HepG2 (cell line): ENCODE results near the gene IST1. TPM values are rescaled to one million over a fixed set of nuclear protein-coding genes. Genes with fewer than 3 reads are reported as not detected.

Experiments used
- ATAC-seq: fragments of 200-7000 bp; cut with Tn5 transposase; 3 replicates; pipeline ENCODE4 v1.9.1; 2020; ENCODE audit warnings: mild to moderate bottlenecking, moderate library complexity
- BruUV-seq: library from RNA; stranded (reverse); fragments of 400-500 nt; replicated peaks from 2 replicates; lab custom pipeline; 2021; lab: Mats Ljungman, UMichigan
- CTCF ChIA-PET: fragments of 300-600 bp; formaldehyde crosslinking; extraction: SDS; loops from one replicate; lab custom pipeline; 2021; ENCODE audit warnings: low total read pairs, inconsistent platforms, low intra/inter-chr PET ratio; lab: Yijun Ruan, JAX
- POLR2A ChIA-PET: fragments of 350-600 bp; sonication (Branson Sonifier 250); formaldehyde crosslinking; loops from one replicate; lab custom pipeline; 2020; ENCODE audit warnings: antibody characterized with exemption, inconsistent platforms; lab: Yijun Ruan, JAX
- DNase-seq: peaks from one replicate; pipeline ENCODE4 v3.0.0-alpha.2; 2015; ENCODE audit warnings: low spot score
- FAIRE-seq: peaks from 3 replicates; lab custom pipeline; 2011; peaks lifted over from hg19 to GRCh38; lab: Jason Lieb, UNC
- H2AFZ ChIP-seq: one replicate; pipeline ENCODE4 v1.6.1; 2011; ENCODE audit warnings: low read length, inconsistent platforms
- H3K27ac ChIP-seq: fragments of 300-600 bp; 3 replicates; pipeline ENCODE4 v1.8.0; 2011; ENCODE audit warnings: mixed run types, mild to moderate bottlenecking, mixed read lengths, low read length, inconsistent platforms; ENCODE audit not compliant: insufficient read depth; ENCODE audit errors: extremely low read length
- H3K27me3 ChIP-seq, 2 experiments: fragments of 200-600 bp in 1 of 2; 2 replicates in 1 of 2; 3 replicates in 1 of 2; pipeline versions ENCODE4 v1.6.0 to v1.8.0; 2011; ENCODE audit warnings: low read length in 2 of 2, mild to moderate bottlenecking in 2 of 2, moderate library complexity in 2 of 2, inconsistent platforms in 1 of 2; ENCODE audit not compliant: insufficient read depth in 2 of 2, control insufficient read depth in 1 of 2
- H3K36me3 ChIP-seq, 2 experiments: fragments of 200-600 bp in 1 of 2; replicated peaks in 1 of 2; 2 replicates in 1 of 2; 3 replicates in 1 of 2; pipeline versions ENCODE4 v1.5.1 to v1.8.0; 2011; ENCODE audit warnings: low read length in 2 of 2, inconsistent platforms in 1 of 2; ENCODE audit not compliant: insufficient read depth in 2 of 2, control insufficient read depth in 1 of 2
- H3K4me1 ChIP-seq: 2 replicates; pipeline ENCODE4 v1.5.1; 2012; ENCODE audit warnings: low read length, inconsistent platforms; ENCODE audit not compliant: insufficient read depth
- H3K4me2 ChIP-seq: 2 replicates; pipeline ENCODE4 v1.6.0; 2011; ENCODE audit warnings: low read depth, low read length, inconsistent platforms
- H3K4me3 ChIP-seq, 3 experiments: fragments of 200-600 bp in 1 of 3; sonication (generic), shearing (Covaris generic) in 1 of 3; replicated peaks in 1 of 3; 2 replicates each; pipeline ENCODE4 v1.5.1; 2011 to 2016; ENCODE audit warnings: low read length in 3 of 3, inconsistent platforms in 2 of 3, low read depth in 2 of 3, mild to moderate bottlenecking in 2 of 3, control low read depth in 1 of 3, mixed read lengths in 1 of 3; ENCODE audit not compliant: insufficient read depth in 1 of 3
- H3K79me2 ChIP-seq: one replicate; pipeline ENCODE4 v1.6.1; 2011; ENCODE audit warnings: low read length, inconsistent platforms; ENCODE audit not compliant: insufficient read depth
- H3K9ac ChIP-seq: 2 replicates; pipeline ENCODE4 v1.6.0; 2011; ENCODE audit warnings: mild to moderate bottlenecking, low read depth, low read length, inconsistent platforms; ENCODE audit not compliant: insufficient read depth
- H3K9me3 ChIP-seq: 2 replicates; pipeline ENCODE4 v1.5.1; 2012; ENCODE audit warnings: mild to moderate bottlenecking, low read length
- H4K20me1 ChIP-seq: 2 replicates; pipeline ENCODE4 v1.6.0; 2011; ENCODE audit warnings: inconsistent platforms, mild to moderate bottlenecking, low read length, moderate library complexity; ENCODE audit not compliant: insufficient read depth
- ELF1 ChIP-seq: sonication (generic); formaldehyde crosslinking; IDR thresholded peaks from 2 replicates; pipeline ENCODE4 v1.4.0; 2020; ENCODE audit warnings: missing genetic modification reagents
- JARID2 ChIP-seq: sonication (generic); formaldehyde crosslinking; IDR thresholded peaks from 2 replicates; pipeline ENCODE4 v1.8.1; 2023; ENCODE audit warnings: missing genetic modification reagents, inconsistent platforms; ENCODE audit not compliant: insufficient replicate concordance
- NPAS2 ChIP-seq: sonication (generic); formaldehyde crosslinking; IDR thresholded peaks from 2 replicates; pipeline ENCODE4 v1.8.0; 2022; ENCODE audit warnings: mild to moderate bottlenecking, missing genetic modification reagents, borderline replicate concordance
- NR2F2 ChIP-seq: IDR thresholded peaks from 2 replicates; pipeline ENCODE4 v1.6.1; 2012; ENCODE audit warnings: low read depth, inconsistent platforms, borderline replicate concordance
- REL ChIP-seq: sonication (generic); formaldehyde crosslinking; conservative IDR thresholded peaks from 2 replicates; pipeline ENCODE4 v1.8.0; 2022; ENCODE audit warnings: mild to moderate bottlenecking, missing genetic modification reagents, moderate library complexity
- SIX1 ChIP-seq: sonication (generic); formaldehyde crosslinking; IDR thresholded peaks from 2 replicates; pipeline ENCODE4 v1.4.0; 2020; ENCODE audit warnings: missing genetic modification reagents, borderline replicate concordance
- ZNF256 ChIP-seq: sonication (generic); formaldehyde crosslinking; conservative IDR thresholded peaks from 2 replicates; pipeline ENCODE4 v1.4.0; 2020; ENCODE audit warnings: missing genetic modification reagents
- ZNF446 ChIP-seq: sonication (generic); formaldehyde crosslinking; IDR thresholded peaks from 2 replicates; pipeline ENCODE4 v1.5.0; 2020; ENCODE audit warnings: mild to moderate bottlenecking, missing genetic modification reagents
- ZNF547 ChIP-seq: sonication (generic); formaldehyde crosslinking; IDR thresholded peaks from 2 replicates; pipeline ENCODE4 v1.5.1; 2020; ENCODE audit warnings: mild to moderate bottlenecking, missing genetic modification reagents
- WGBS: methylation state at CpG from one replicate; pipeline ENCODE4 v1.1.6; 2017; ENCODE audit warnings: low lambda C conversion rate; 5-methylcytosine and 5-hydroxymethylcytosine counted together
- in situ Hi-C: cut with HindIII; loops from 2 replicates; pipeline ENCODE4 v1.10.0; 2017; ENCODE audit warnings: low pct_unique_long_range_greater_than_20kb; ENCODE audit not compliant: extremely low pct_ligation_motif_present
- intact Hi-C: fragments of 100-400 bp; cut with micrococcal nuclease; formaldehyde crosslinking; loops from one replicate; pipeline ENCODE4 v1.10.0; 2022; ENCODE audit not compliant: unreplicated experiment
- polyA plus RNA-seq, 8 experiments: library from polyadenylated mRNA; depleted of rRNA in 3 of 8; stranded (reverse) in 7 of 8; unstranded in 1 of 8; fragments of >200 nt; fragmentation: Illumina TruSeq in 4 of 8; extraction: Trizol in 4 of 8; gene quantifications; 2 replicates each; pipeline versions ENCODE4 v1.2.1 to v1.2.3, GENCODE V29; 2011 to 2016; ENCODE audit warnings: low read depth in 4 of 8, missing spikeins in 1 of 8, mixed read lengths in 1 of 8; ENCODE audit not compliant: insufficient read depth in 1 of 8
- total RNA-seq, 5 experiments: library from RNA; depleted of rRNA; stranded (reverse); fragments of >200 nt; fragmentation: Illumina TruSeq; extraction: Trizol; gene quantifications; 2 replicates each; pipeline ENCODE4 v1.2.3, GENCODE V29; 2016; ENCODE audit warnings: low read depth in 1 of 5
- TF ChIP-seq, protein P1 (sequence below): IDR thresholded peaks from 2 replicates; pipeline ENCODE4 v1.6.1; 2016; ENCODE audit warnings: missing biosample characterization, missing genetic modification reagents, low read depth
- TF ChIP-seq, protein P2 (sequence below): sonication (generic); formaldehyde crosslinking; IDR thresholded peaks from 2 replicates; pipeline ENCODE4 v1.5.0; 2020; ENCODE audit warnings: missing genetic modification reagents
- TF ChIP-seq, protein P3 (sequence below): sonication (generic); formaldehyde crosslinking; IDR thresholded peaks from 2 replicates; pipeline ENCODE4 v1.4.0; 2020; ENCODE audit warnings: missing genetic modification reagents

The IST1 gene
- total and polyA plus RNA-seq, 2 of the 13 experiments (the other 11 are each of a cell fraction or from before 2014, with no cell fraction given): 346 to 415 TPM

DNA sequence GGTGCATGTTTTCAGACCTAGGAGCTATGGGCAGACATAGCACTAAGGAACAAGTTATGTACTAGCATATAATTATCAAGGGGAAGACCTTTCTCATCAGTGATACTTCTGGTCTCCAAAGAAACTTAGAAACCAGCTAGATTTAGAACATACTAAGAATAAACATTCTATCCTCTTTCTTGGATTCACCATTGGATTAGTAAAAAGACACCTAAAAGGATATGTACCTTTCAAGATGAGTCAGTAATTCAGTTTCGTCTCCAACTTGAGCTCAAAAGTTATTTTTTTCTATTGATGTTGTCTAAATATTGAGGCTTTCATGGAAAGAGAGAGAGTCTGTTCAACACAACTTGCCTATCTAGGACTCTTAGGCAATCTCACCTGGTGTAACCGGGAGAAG, 24.5 kb upstream of the IST1 start:
- ChIA-PET CTCF (no interaction called here), POLR2A (no interaction called here)
- H4K20me1 ChIP-seq: no peaks in the 10 kb centered on the region
- no peak overlapping the region for H3K27ac ChIP-seq
- no peak overlapping the region for H3K4me2 ChIP-seq
- no peaks in the 10 kb centered on the region for H3K9me3 ChIP-seq
- in situ Hi-C loops: no loop called here
- H2AFZ ChIP-seq: no peak overlapping the region
- TF ChIP-seq SIX1 (CRISPR knock-in tag): no peak
- no peak for TF ChIP-seq ZNF446 (CRISPR knock-in tag)
- TF ChIP-seq REL: no peak
- TF ChIP-seq, protein P1, sequence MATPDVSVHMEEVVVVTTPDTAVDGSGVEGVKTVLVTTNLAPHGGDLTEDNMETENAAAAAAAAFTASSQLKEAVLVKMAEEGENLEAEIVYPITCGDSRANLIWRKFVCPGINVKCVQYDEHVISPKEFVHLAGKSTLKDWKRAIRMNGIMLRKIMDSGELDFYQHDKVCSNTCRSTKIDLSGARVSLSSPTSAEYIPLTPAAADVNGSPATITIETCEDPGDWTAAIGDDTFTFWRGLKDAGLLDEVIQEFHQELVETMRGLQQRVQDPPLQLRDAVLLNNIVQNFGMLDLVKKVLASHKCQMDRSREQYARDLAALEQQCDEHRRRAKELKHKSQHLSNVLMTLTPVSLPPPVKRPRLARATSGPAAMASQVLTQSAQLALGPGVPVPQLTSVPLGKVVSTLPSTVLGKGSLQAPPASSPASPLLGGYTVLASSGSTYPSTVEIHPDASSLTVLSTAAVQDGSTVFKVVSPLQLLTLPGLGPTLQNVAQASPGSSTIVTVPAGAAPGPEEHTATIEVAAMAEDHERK (CRISPR knock-in tag): no peak
- TF ChIP-seq, protein P2, sequence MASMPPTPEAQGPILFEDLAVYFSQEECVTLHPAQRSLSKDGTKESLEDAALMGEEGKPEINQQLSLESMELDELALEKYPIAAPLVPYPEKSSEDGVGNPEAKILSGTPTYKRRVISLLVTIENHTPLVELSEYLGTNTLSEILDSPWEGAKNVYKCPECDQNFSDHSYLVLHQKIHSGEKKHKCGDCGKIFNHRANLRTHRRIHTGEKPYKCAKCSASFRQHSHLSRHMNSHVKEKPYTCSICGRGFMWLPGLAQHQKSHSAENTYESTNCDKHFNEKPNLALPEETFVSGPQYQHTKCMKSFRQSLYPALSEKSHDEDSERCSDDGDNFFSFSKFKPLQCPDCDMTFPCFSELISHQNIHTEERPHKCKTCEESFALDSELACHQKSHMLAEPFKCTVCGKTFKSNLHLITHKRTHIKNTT (CRISPR knock-in tag): no peak
- TF ChIP-seq, protein P3, sequence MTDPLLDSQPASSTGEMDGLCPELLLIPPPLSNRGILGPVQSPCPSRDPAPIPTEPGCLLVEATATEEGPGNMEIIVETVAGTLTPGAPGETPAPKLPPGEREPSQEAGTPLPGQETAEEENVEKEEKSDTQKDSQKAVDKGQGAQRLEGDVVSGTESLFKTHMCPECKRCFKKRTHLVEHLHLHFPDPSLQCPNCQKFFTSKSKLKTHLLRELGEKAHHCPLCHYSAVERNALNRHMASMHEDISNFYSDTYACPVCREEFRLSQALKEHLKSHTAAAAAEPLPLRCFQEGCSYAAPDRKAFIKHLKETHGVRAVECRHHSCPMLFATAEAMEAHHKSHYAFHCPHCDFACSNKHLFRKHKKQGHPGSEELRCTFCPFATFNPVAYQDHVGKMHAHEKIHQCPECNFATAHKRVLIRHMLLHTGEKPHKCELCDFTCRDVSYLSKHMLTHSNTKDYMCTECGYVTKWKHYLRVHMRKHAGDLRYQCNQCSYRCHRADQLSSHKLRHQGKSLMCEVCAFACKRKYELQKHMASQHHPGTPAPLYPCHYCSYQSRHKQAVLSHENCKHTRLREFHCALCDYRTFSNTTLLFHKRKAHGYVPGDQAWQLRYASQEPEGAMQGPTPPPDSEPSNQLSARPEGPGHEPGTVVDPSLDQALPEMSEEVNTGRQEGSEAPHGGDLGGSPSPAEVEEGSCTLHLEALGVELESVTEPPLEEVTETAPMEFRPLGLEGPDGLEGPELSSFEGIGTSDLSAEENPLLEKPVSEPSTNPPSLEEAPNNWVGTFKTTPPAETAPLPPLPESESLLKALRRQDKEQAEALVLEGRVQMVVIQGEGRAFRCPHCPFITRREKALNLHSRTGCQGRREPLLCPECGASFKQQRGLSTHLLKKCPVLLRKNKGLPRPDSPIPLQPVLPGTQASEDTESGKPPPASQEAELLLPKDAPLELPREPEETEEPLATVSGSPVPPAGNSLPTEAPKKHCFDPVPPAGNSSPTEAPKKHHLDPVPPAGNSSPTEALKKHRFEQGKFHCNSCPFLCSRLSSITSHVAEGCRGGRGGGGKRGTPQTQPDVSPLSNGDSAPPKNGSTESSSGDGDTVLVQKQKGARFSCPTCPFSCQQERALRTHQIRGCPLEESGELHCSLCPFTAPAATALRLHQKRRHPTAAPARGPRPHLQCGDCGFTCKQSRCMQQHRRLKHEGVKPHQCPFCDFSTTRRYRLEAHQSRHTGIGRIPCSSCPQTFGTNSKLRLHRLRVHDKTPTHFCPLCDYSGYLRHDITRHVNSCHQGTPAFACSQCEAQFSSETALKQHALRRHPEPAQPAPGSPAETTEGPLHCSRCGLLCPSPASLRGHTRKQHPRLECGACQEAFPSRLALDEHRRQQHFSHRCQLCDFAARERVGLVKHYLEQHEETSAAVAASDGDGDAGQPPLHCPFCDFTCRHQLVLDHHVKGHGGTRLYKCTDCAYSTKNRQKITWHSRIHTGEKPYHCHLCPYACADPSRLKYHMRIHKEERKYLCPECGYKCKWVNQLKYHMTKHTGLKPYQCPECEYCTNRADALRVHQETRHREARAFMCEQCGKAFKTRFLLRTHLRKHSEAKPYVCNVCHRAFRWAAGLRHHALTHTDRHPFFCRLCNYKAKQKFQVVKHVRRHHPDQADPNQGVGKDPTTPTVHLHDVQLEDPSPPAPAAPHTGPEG (CRISPR knock-in tag): no peak
- no peak for TF ChIP-seq NPAS2
- TF ChIP-seq ZNF547: no peak
- TF ChIP-seq ELF1 (CRISPR knock-in tag): no peak
- no peak for TF ChIP-seq NR2F2
- TF ChIP-seq JARID2 (CRISPR knock-in tag): no peak
- no peak for TF ChIP-seq ZNF256 (CRISPR knock-in tag)
- BruUV-seq: no TSS peak
- H3K36me3 ChIP-seq: peaks cover 7 to 22% of the 10 kb centered on the region in 2 experiments
- no peak for ATAC-seq
- no peaks in the 10 kb centered on the region for H3K79me2 ChIP-seq
- H3K9ac ChIP-seq: no peak overlapping the region
- no peak for DNase-seq
- FAIRE-seq: no peak
- H3K27me3 ChIP-seq: no peaks in the 10 kb centered on the region
- no peaks in the 10 kb centered on the region for H3K4me1 ChIP-seq
- intact Hi-C loops: no loop called here
- H3K4me3 ChIP-seq: no peak overlapping the region
- WGBS: 97% methylated on average over 2 of the region's 2 CpGs
